Fibroblast of lung (primary cell): ENCODE measurements around the gene C2orf42. TPM values are rescaled to one million over a fixed set of nuclear protein-coding genes. Genes with fewer than 3 reads are reported as not detected.
A peak's percentile ranks its signal among the peaks of the same experiment; 100 is the strongest.
"Not testable (repeated sequence)": the region's sequence is repeated elsewhere in the genome, so short reads cannot be mapped to it uniquely, and the experiment has no call there.

Experiments used
- DNase-seq, 2 donors: peaks; one replicate each; pipeline versions ENCODE4 v3.0.0 to v3.0.0-alpha.2; 2010; ENCODE audit warnings: low read depth in 2 of 2
- H2AFZ ChIP-seq: 2 replicates; pipeline ENCODE4 v1.5.1; 2012; ENCODE audit warnings: low read length, control low read depth, inconsistent platforms
- H3K27ac ChIP-seq: 2 replicates; pipeline ENCODE4 v1.5.1; 2011; ENCODE audit warnings: low read length, control low read depth; ENCODE audit not compliant: insufficient read depth
- H3K27me3 ChIP-seq: 2 replicates; pipeline ENCODE4 v1.5.1; 2011; ENCODE audit warnings: mild to moderate bottlenecking, low read length; ENCODE audit not compliant: control insufficient read depth, insufficient read depth
- H3K36me3 ChIP-seq: 2 replicates; pipeline ENCODE4 v1.5.1; 2011; ENCODE audit warnings: low read length; ENCODE audit not compliant: control insufficient read depth, insufficient read depth
- H3K4me1 ChIP-seq: 2 replicates; pipeline ENCODE4 v1.5.1; 2011; ENCODE audit warnings: low read length; ENCODE audit not compliant: control insufficient read depth, insufficient read depth; ENCODE audit errors: extremely low read depth
- H3K4me2 ChIP-seq: 2 replicates; pipeline ENCODE4 v1.5.1; 2011; ENCODE audit warnings: low read length, control low read depth; ENCODE audit not compliant: insufficient read depth; ENCODE audit errors: extremely low read depth
- H3K4me3 ChIP-seq, 4 experiments: fragments of 200-600 bp in 1 of 4; sonication (generic) in 1 of 4; replicated peaks in 1 of 4; 2 replicates each; pipeline ENCODE4 v1.5.1; 2011 to 2016; ENCODE audit warnings: low read length in 4 of 4, low read depth in 3 of 4, mild to moderate bottlenecking in 3 of 4, control low read depth in 2 of 4, inconsistent platforms in 1 of 4, mixed read lengths in 1 of 4; ENCODE audit not compliant: insufficient read depth in 1 of 4; ENCODE audit errors: control extremely low read depth in 1 of 4
- H3K79me2 ChIP-seq: 2 replicates; pipeline ENCODE4 v1.5.1; 2012; ENCODE audit warnings: mild to moderate bottlenecking, low read length, inconsistent platforms; ENCODE audit not compliant: control insufficient read depth, insufficient read depth
- H3K9ac ChIP-seq: 2 replicates; pipeline ENCODE4 v1.5.1; 2011; ENCODE audit warnings: mild to moderate bottlenecking, low read length, control low read depth; ENCODE audit not compliant: insufficient read depth
- H3K9me3 ChIP-seq: 2 replicates; pipeline ENCODE4 v1.5.1; 2012; ENCODE audit warnings: low read depth, low read length; ENCODE audit not compliant: control insufficient read depth, insufficient read depth
- H4K20me1 ChIP-seq: 2 replicates; pipeline ENCODE4 v1.5.1; 2011; ENCODE audit warnings: low read length; ENCODE audit not compliant: control insufficient read depth, insufficient read depth; ENCODE audit errors: extremely low read depth
- CTCF ChIP-seq, 2 donors: IDR thresholded peaks in 1 of 2; conservative IDR thresholded peaks in 1 of 2; 1 replicate in 1 of 2; 2 replicates in 1 of 2; pipeline ENCODE4 v1.5.1; 2011 to 2012; ENCODE audit warnings: low read length in 2 of 2, control low read depth in 1 of 2, inconsistent platforms in 1 of 2, low read depth in 1 of 2, mild to moderate bottlenecking in 1 of 2
- EZH2 ChIP-seq: IDR thresholded peaks from 2 replicates; pipeline ENCODE4 v1.5.1; 2012; ENCODE audit warnings: low read length, control low read depth, mild to moderate bottlenecking; ENCODE audit errors: missing control alignments
- polyA plus RNA-seq, 2 donors: library from polyadenylated mRNA; depleted of rRNA in 1 of 2; stranded (reverse) in 1 of 2; unstranded in 1 of 2; fragments of >200 nt; gene quantifications; 2 replicates each; pipeline ENCODE4 v1.2.1, GENCODE V29; 2011 to 2012; ENCODE audit warnings: missing spikeins in 1 of 2
- total RNA-seq: library from RNA; depleted of rRNA; stranded (reverse); fragments of >200 nt; gene quantifications from 2 replicates; pipeline ENCODE4 v1.2.1, GENCODE V29; 2014

Gene C2orf42
- total and polyA plus RNA-seq, 2 donors (not counting 1 experiment from before 2014, with no cell fraction given): 9.8 to 32.7 TPM

GRCh38 chr2:70226781-70227180 lies 36.0 kb upstream of the C2orf42 start:
- Histone ChIP-seq H4K20me1 (no peaks in the 10 kb centered on the region), H3K27me3 (no peaks in the 10 kb centered on the region), H3K79me2 (no peaks in the 10 kb centered on the region), H3K4me1 (no peaks in the 10 kb centered on the region), H3K9me3 (no peaks in the 10 kb centered on the region), H3K36me3 (peaks cover 13% of the 10 kb centered on the region), H3K4me3 (no peak overlapping the region), H3K9ac (no peak overlapping the region), H2AFZ (no peak overlapping the region), H3K4me2 (no peak overlapping the region), H3K27ac (no peak overlapping the region)
- no peak for DNase-seq
- TF ChIP-seq CTCF (conservative IDR thresholded peaks at IDR 0.05 in 1 of 2, IDR thresholded peaks at IDR 0.05 in 1 of 2; ENCODE audit: low read depth in 1 of 2, low read length in 2 of 2) (no peak), EZH2 (no peak)

GRCh38 chr2:70223305-70223704 lies 32.5 kb upstream of the C2orf42 start:
- H3K4me3 ChIP-seq, H3K4me1 ChIP-seq, H3K27ac ChIP-seq, H3K9ac ChIP-seq, H4K20me1 ChIP-seq, H3K9me3 ChIP-seq, H3K27me3 ChIP-seq, H3K79me2 ChIP-seq, H3K4me2 ChIP-seq, H2AFZ ChIP-seq, DNase-seq: not testable (repeated sequence)
- peaks cover 13% of the 10 kb centered on the region for H3K36me3 ChIP-seq

- no peak overlapping the region for H2AFZ ChIP-seq
- no peak overlapping the region for H3K4me2 ChIP-seq
- H3K27me3 ChIP-seq: no peaks in the 10 kb centered on the region
- H4K20me1 ChIP-seq: no peaks in the 10 kb centered on the region
- TF ChIP-seq CTCF (conservative IDR thresholded peaks at IDR 0.05 in 1 of 2, IDR thresholded peaks at IDR 0.05 in 1 of 2; ENCODE audit: low read depth in 1 of 2, low read length in 2 of 2) (no peak), EZH2 (no peak)
- no peak overlapping the region for H3K27ac ChIP-seq
- peak; percentile 55 to 80 for DNase-seq
- H3K9ac ChIP-seq: no peak overlapping the region
- no peaks in the 10 kb centered on the region for H3K9me3 ChIP-seq
- H3K4me1 ChIP-seq: no peaks in the 10 kb centered on the region
- H3K4me3 ChIP-seq: no peak overlapping the region
- peaks cover 6% of the 10 kb centered on the region for H3K36me3 ChIP-seq
- no peaks in the 10 kb centered on the region for H3K79me2 ChIP-seq
Observed at GRCh38 chr2:70214953-70215549, 24.2 kb upstream of the C2orf42 start.
